MM.1S (cell line): ENCODE measurements around the gene AP3B1.

ENCODE experiments used
- EZH2 ChIP-seq: fragments of 300-600 bp; sonication (generic); optimal IDR thresholded peaks from 2 replicates; pipeline ENCODE3; 2017; ENCODE audit warnings: low read depth, mild to moderate bottlenecking, antibody characterized with exemption, low read length, mixed read lengths
- TF ChIP-seq, protein P1 (sequence below): fragments of 300-600 bp; sonication (generic); IDR thresholded peaks from 2 replicates; pipeline ENCODE4 v1.5.1; 2016; ENCODE audit warnings: antibody characterized with exemption, low read length, mixed read lengths

DNA sequence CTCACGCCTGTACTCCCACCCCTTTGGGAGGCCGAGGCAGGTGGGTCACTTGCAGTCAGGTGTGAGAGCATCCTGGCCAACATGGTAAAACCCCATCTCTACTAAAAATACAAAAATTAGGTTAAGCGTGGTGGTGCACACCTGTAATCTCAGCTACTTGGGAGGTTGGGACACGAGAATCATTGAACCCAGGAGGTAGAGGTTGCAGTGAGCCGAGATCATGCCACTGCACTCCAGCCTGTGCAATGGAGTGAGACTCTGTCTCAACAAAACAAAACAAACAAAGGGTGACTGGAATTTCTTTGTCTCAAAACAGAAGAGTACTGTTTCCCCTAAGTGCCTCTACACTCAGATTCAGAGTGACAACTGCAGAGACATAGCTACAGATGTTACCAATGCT, 116.1 kb downstream of the AP3B1 start:
- TF ChIP-seq EZH2, result no peak
- TF ChIP-seq, protein P1, sequence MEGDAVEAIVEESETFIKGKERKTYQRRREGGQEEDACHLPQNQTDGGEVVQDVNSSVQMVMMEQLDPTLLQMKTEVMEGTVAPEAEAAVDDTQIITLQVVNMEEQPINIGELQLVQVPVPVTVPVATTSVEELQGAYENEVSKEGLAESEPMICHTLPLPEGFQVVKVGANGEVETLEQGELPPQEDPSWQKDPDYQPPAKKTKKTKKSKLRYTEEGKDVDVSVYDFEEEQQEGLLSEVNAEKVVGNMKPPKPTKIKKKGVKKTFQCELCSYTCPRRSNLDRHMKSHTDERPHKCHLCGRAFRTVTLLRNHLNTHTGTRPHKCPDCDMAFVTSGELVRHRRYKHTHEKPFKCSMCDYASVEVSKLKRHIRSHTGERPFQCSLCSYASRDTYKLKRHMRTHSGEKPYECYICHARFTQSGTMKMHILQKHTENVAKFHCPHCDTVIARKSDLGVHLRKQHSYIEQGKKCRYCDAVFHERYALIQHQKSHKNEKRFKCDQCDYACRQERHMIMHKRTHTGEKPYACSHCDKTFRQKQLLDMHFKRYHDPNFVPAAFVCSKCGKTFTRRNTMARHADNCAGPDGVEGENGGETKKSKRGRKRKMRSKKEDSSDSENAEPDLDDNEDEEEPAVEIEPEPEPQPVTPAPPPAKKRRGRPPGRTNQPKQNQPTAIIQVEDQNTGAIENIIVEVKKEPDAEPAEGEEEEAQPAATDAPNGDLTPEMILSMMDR, result no peak
